ENCODE measurements around the gene ARHGAP26. TPM values are rescaled to one million over a fixed set of nuclear protein-coding genes. Genes with fewer than 3 reads are reported as not detected.

ARHGAP26 gene, protein sequence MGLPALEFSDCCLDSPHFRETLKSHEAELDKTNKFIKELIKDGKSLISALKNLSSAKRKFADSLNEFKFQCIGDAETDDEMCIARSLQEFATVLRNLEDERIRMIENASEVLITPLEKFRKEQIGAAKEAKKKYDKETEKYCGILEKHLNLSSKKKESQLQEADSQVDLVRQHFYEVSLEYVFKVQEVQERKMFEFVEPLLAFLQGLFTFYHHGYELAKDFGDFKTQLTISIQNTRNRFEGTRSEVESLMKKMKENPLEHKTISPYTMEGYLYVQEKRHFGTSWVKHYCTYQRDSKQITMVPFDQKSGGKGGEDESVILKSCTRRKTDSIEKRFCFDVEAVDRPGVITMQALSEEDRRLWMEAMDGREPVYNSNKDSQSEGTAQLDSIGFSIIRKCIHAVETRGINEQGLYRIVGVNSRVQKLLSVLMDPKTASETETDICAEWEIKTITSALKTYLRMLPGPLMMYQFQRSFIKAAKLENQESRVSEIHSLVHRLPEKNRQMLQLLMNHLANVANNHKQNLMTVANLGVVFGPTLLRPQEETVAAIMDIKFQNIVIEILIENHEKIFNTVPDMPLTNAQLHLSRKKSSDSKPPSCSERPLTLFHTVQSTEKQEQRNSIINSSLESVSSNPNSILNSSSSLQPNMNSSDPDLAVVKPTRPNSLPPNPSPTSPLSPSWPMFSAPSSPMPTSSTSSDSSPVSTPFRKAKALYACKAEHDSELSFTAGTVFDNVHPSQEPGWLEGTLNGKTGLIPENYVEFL
- polyA plus RNA-seq (ENCODE audit: insufficient read length in 4 of 4), result 10 to 100 TPM in 3 of 4 donors, 1 to 10 TPM in 1; 7.9 to 13.5 (median 12.0) TPM

DNA sequence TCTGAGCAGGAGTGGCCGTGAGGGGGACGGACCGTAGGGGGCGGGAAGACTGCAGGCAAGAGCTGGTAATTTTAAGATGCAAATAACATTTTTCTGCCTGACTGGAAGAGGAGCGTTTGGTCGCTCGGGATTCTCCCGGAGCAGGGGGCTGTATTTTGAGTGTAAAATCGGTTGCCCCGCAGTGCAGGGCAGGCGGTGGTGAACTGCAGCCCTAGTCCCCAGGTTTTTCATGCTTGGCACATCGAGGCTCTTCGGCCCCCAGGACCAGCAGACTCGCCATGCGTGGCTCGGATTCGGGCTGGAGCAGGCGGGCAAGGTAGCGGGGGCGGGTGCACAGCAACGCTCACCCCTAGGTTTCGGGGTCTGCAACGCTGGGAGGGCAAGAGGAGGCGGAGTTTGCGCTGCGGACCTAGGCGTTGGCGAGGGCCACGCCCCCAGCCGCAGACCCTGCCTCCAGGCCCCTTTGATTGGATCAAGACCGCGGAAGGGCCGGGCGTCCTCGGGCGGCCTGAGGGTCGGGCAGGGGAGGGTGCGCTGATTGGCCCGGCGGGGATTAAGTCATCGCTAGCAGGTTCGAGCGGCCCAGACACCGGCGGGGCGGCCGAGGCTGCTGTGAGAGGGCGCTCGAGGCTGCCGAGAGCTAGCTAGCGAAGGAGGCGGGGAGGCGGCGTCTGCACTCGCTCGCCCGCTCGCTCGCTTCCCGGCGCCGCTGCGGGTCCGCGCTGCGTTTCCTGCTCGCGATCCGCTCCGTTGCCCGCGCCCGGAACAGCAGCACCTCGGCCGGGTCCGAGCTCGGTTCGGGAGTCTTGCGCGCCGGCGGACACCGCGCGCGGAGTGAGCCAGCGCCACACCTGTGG, at the start of gene ARHGAP26:
TSS of gene ARHGAP26 (plus strand) at position 585 of the 857 bp plus-strand sequence. CDS start 385 bp downstream, outside the sequence.
- peak; percentile 71 to 91 (median 86) for DNase-seq (ENCODE audit: low read depth in 4 of 4, low spot score in 2 of 4)

DNA sequence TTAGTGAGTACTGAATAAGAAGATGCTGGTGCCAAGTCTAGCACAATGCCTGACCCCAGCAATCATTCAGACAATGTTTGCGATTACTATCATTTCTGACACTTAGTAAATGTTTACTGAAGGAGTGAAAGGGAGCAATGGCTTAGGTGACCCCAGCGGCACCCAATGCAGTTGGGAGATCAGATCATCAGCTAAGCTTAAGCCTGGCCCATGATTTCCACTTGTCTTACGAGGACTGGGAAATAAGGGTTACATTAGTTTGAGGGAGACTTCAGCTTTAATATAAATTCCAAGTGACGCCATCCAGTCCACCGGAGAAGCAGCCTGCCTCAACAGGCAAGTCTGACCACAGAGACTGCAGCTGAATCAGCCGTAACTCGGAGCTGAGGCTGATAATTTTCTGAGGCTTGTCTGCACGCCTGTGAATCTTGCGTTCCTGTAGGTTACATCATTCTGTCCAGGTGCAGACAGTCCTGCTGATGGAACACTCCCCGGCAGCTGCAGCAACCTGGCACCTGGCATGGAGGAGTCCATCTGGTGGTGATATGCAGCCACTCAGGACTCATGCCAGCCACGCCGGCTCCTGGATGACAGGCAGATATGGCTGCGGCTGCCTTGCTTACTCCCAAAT, 49.4 kb upstream of the ARHGAP26 start:
- DNase-seq (ENCODE audit: low read depth in 4 of 4, low spot score in 2 of 4), result no peak

- no peak for DNase-seq (ENCODE audit: low read depth in 4 of 4, low spot score in 2 of 4)
Measured at GRCh38 chr5:142722146-142722545, 48.0 kb upstream of the ARHGAP26 start.

GRCh38 chr5:142722896-142723295, 47.3 kb upstream of the ARHGAP26 start:
- no peak for DNase-seq (ENCODE audit: low read depth in 4 of 4, low spot score in 2 of 4)

DNA sequence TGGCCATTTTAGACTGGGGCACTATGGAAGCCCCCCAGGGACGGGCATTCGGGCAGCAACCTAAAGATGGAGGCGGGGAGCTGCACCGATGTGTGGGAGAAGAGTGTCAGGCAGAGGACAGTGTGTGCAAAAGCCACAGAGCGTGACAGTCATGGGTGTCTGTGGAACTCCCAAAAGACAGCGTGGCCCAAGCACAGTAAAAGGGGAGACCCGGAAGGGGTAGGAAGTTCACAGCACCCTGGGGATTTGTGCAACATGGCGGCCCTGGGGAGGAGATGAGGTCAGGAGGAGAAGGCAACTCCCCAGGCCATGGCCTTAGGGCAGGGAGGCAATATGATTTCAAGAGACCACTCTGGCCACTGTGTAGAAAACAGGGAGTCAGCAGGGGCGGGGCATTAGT, 45.4 kb upstream of the ARHGAP26 start:
- DNase-seq (ENCODE audit: low read depth in 4 of 4, low spot score in 2 of 4), result no peak

- DNase-seq (ENCODE audit: low read depth in 4 of 4, low spot score in 2 of 4), result no peak
Measured at GRCh38 chr5:142725231-142726187, 44.7 kb upstream of the ARHGAP26 start.

DNA sequence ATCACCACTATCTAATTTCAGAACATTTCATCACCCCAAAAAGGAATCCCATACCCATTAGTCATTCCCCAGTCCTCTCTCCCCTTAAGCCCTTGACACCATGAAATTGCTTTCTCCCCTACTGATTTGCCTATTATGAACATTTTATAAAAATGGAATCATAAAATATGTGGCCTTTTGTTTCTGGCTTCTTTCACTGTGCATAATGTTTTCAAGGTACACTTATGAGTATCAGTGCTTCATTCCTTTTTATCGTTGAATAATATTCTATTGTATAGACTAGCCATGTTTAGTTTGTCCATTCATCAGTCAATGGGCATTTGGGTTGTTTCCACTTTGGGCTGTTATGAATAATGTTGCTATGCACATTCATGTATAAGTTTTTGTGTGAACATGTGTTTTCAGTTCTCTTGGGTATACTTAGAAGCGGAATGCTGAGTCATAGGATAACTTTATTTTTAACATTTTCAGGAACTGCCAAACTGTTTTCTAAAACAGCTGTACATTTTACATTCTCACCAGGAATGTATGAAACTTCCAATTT, 43.9 kb upstream of the ARHGAP26 start:
- DNase-seq (ENCODE audit: low read depth in 4 of 4, low spot score in 2 of 4), result no peak

DNA sequence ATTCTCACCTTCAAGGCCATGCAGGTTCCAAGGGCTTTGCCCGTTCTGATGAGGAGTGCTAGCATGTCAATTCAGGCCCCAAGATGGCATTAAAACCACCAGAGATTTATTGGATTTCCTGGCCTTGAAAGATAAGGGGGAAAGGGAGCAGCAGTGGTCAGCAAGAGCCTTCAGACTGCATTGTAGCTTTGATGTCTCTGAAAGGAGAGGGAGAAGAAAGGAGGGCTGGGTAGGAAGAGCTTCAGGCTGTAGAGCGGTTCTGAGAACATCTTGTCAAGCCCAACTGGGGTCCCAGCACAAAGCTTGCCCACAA, 42.5 kb upstream of the ARHGAP26 start:
- no peak for DNase-seq (ENCODE audit: low read depth in 4 of 4, low spot score in 2 of 4)

DNA sequence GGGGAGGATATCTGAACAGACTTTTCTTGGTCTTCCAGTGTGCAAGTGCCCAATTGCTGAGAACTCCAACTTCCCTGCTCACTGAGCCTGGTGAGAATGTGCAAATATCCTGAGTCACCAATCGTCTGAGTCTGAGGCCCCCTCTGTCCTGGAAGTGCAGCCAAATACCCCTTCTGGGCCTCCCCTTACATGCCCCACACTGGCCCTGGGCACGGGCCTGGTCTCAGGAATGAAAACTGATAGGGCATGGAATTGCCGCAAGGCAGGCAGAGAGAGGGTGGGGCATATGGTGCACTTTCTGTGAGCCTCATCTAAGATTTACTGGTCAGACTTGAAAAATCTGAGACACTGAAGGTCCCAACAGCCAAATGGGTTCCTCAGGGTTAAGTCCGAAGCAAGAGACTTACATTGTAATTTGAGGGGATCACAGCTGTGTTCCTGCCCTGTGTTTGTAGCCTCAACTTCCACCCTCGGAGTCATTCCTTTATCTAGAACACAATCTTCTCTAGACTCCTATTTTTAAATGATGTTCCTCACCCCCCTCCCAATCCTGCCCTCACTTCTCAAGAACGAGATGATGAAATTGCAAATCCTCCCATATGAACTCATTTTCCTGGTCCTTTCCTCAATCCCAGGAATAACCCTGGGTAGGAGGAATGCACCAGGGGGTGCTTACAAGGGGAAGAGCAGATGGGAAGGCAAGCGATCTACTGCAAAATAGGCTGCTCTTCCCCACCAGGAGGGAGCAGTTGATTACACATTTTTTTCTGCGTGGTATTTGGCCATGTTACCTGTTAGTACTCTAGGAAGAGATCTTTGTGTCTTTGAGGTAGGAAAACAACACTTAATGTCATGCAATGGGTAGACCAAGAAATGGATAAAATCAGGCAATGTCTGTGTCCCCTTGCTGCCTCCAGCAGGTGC, 34.6 kb upstream of the ARHGAP26 start:
- DNase-seq (ENCODE audit: low read depth in 4 of 4, low spot score in 2 of 4), result no peak

DNA sequence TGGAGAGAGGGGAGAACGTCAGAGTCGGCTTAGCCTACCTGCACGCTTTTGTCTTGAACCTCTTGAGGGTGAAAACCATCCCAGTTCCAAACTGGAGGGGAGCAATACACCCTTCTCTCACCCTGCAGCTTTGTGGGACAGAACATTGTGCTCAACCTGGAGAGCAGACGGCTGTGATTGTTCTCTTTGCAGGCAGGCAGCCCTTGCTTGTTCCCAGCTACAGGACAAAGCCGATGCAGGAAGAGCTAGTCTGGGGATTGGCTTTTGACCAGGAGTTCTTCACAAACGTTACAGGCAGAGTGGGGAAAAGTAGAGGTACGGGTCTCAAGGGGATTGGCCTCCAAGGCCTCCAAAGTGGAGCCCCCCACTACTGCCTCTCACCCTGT, 33.9 kb upstream of the ARHGAP26 start:
- no peak for DNase-seq (ENCODE audit: low read depth in 4 of 4, low spot score in 2 of 4)

DNA sequence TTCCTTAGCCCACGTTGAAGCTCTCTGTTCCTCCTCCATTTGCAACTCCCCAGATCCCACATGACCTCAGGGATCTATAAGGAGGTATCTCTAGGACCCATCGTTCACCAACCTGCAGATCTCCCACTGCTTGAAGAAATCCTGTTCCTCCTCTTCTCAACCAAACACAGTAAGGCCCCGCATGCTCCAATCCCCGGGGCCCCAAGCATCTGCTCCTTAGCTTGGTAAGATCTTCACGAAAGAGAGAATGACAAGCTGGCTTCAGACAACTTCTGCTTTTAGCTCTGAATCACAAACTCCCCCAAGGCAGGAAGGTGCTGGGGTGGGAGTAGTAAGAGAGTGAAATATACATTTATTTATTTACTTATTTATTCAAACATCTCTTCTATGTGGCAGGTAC, 33.0 kb upstream of the ARHGAP26 start:
- no peak for DNase-seq (ENCODE audit: low read depth in 4 of 4, low spot score in 2 of 4)

GRCh38 chr5:142740474-142741242, 29.5 kb upstream of the ARHGAP26 start:
- DNase-seq (ENCODE audit: low read depth in 4 of 4, low spot score in 2 of 4), result no peak

- DNase-seq (ENCODE audit: low read depth in 4 of 4, low spot score in 2 of 4), result no peak
Measured at GRCh38 chr5:142743592-142744441, 26.4 kb upstream of the ARHGAP26 start.

DNA sequence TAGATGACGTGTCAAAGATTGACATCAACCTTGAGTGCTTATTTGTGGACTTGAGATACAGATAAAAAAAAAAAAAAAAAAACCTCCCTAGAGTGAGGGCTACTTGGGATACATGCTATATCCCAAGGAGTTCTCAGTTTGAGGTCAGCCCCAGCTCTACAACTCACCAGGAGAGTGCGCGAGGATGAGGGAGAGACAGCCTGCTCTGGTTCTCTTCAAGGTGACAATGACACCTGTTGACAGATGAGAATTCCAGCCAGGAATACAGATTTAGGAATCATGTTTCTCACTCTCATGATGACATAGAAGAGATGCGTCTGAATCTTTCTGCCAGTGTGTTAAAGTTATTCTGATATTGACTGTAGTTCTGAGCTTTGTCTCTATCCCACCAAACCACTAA, 24.9 kb upstream of the ARHGAP26 start:
- no peak for DNase-seq (ENCODE audit: low read depth in 4 of 4, low spot score in 2 of 4)

DNA sequence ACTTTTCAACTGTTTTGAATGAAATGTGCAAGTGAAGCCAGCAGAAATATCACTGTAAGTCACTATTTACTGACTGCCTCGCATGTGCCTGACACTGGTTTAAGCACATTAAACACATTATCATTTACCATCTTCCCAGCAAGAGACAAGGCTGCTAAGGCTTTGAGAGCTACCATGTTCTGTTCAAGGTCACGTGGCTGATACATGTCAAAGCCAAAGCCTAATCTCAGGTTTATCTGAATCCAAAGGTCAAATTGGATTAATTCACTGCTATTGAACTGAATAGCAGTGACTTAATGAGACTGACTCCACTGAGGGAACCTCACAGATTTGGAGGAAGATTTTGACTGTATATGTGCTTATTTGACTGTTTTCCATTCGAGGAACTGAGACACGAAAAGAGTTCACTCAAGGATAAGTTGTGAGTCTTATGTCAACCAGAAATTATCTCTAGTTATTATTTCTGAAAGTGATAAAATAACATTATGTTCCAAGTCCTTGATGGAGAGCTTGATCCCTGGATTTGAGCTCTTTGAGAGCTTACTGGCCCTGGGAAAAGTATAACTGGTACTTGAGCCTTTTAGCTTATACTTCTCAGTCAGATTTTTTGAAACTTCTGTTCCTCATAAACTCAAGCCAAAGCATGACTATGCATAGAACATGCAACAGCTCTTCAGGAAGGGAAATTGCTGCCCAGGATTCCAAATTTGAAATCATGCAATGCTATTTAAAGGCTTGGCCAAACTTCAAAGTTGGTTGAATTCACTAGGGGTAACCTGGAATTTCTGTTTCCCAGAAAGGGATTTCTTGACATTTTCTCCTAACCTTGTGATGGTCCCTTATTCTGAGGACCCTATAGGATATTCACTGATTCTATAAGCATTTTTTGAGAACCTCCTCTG, 23.4 kb upstream of the ARHGAP26 start:
- DNase-seq (ENCODE audit: low read depth in 4 of 4, low spot score in 2 of 4), result no peak

Measured in left renal cortex interstitium (tissue), 4 donors.